Body of pancreas (tissue), 4 donors: ENCODE results near the gene BMP8B.
"Not testable (repeated sequence)": the region's sequence is repeated elsewhere in the genome, so short reads cannot be mapped to it uniquely, and the experiment has no call there.

Experiments used
- POLR2A ChIP-seq, 3 donors: fragments of 450-650 bp; IDR thresholded peaks; one replicate each; pipeline ENCODE4 v1.6.1; 2016; ENCODE audit warnings: antibody characterized with exemption in 3 of 3, mild to moderate bottlenecking in 2 of 3
- TF ChIP-seq, protein P1 (sequence below), 7 experiments: fragments of 450-650 bp in 4 of 7; fragments of 200-600 bp in 3 of 7; sonication (generic) in 3 of 7; IDR thresholded peaks; one replicate each; pipeline ENCODE4 v1.5.1; 2016 to 2019; ENCODE audit warnings: antibody characterized with exemption in 7 of 7

- TF ChIP-seq, protein P1, sequence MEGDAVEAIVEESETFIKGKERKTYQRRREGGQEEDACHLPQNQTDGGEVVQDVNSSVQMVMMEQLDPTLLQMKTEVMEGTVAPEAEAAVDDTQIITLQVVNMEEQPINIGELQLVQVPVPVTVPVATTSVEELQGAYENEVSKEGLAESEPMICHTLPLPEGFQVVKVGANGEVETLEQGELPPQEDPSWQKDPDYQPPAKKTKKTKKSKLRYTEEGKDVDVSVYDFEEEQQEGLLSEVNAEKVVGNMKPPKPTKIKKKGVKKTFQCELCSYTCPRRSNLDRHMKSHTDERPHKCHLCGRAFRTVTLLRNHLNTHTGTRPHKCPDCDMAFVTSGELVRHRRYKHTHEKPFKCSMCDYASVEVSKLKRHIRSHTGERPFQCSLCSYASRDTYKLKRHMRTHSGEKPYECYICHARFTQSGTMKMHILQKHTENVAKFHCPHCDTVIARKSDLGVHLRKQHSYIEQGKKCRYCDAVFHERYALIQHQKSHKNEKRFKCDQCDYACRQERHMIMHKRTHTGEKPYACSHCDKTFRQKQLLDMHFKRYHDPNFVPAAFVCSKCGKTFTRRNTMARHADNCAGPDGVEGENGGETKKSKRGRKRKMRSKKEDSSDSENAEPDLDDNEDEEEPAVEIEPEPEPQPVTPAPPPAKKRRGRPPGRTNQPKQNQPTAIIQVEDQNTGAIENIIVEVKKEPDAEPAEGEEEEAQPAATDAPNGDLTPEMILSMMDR (IDR thresholded peaks at IDR 0.05): not testable (repeated sequence)
- not testable (repeated sequence) for TF ChIP-seq POLR2A (IDR thresholded peaks at IDR 0.05)
These were observed 39.6 kb upstream of the BMP8B start for GRCh38 chr1:39828255-39828654.
